ENCODE data around the gene CADM1. TPM values are rescaled to one million over a fixed set of nuclear protein-coding genes. Genes with fewer than 3 reads are reported as not detected.

Gene CADM1
- total RNA-seq, 1 experiment from 2014 or later: 0.79 TPM

- ChIA-PET RAD21 (ENCODE audit: low non-redundant PET in 1 of 2, low total read pairs in 2 of 2, uncharacterized antibody in 2 of 2, unreplicated experiment in 2 of 2) (no interaction called here), CTCF (no interaction called here), POLR2A (no interaction called here)
- H3K27ac ChIP-seq (ENCODE audit: low read depth, low read length): no peak overlapping the region
- H3K4me2 ChIP-seq (ENCODE audit: low read length): no peak overlapping the region
- no peak overlapping the region for H3K9ac ChIP-seq (ENCODE audit: low read length)
- TF ChIP-seq, protein P1, sequence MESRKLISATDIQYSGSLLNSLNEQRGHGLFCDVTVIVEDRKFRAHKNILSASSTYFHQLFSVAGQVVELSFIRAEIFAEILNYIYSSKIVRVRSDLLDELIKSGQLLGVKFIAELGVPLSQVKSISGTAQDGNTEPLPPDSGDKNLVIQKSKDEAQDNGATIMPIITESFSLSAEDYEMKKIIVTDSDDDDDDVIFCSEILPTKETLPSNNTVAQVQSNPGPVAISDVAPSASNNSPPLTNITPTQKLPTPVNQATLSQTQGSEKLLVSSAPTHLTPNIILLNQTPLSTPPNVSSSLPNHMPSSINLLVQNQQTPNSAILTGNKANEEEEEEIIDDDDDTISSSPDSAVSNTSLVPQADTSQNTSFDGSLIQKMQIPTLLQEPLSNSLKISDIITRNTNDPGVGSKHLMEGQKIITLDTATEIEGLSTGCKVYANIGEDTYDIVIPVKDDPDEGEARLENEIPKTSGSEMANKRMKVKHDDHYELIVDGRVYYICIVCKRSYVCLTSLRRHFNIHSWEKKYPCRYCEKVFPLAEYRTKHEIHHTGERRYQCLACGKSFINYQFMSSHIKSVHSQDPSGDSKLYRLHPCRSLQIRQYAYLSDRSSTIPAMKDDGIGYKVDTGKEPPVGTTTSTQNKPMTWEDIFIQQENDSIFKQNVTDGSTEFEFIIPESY (IDR thresholded peaks at IDR 0.05; ENCODE audit: extremely low read depth, insufficient replicate concordance, low read length): no peak
- TF ChIP-seq CBX3 (IDR thresholded peaks at IDR 0.05; ENCODE audit: low read depth) (no peak), SP1 (IDR thresholded peaks at IDR 0.05; ENCODE audit: low read depth) (no peak), RAD21 (IDR thresholded peaks at IDR 0.05; ENCODE audit: low read depth) (no peak), JUND (IDR thresholded peaks at IDR 0.05) (no peak), POLR2AphosphoS5 (IDR thresholded peaks at IDR 0.05; ENCODE audit: low read depth, low read length) (no peak), CTCF (IDR thresholded peaks at IDR 0.05 in 2 of 3, conservative IDR thresholded peaks at IDR 0.05 in 1 of 3; ENCODE audit: borderline replicate concordance in 1 of 3, insufficient read depth in 1 of 3, low read depth in 2 of 3, low read length in 2 of 3) (no peak), SRF (IDR thresholded peaks at IDR 0.05; ENCODE audit: low read depth) (no peak), FOSL1 (IDR thresholded peaks at IDR 0.05; ENCODE audit: low read depth) (no peak), CEBPB (IDR thresholded peaks at IDR 0.05; ENCODE audit: low read depth) (no peak), TCF7L2 (IDR thresholded peaks at IDR 0.05; ENCODE audit: borderline replicate concordance, extremely low read depth, insufficient read depth, insufficient read length) (no peak), ZNF274 (IDR thresholded peaks at IDR 0.05; ENCODE audit: low read depth, low read length) (no peak), EZH2 (IDR thresholded peaks at IDR 0.05) (no peak), EZH2phosphoT487 (IDR thresholded peaks at IDR 0.05; ENCODE audit: borderline replicate concordance) (no peak), ELF1 (IDR thresholded peaks at IDR 0.05; ENCODE audit: borderline replicate concordance, low read depth) (no peak), SIN3A (IDR thresholded peaks at IDR 0.05; ENCODE audit: low read depth) (no peak)
- TF ChIP-seq, protein P2, sequence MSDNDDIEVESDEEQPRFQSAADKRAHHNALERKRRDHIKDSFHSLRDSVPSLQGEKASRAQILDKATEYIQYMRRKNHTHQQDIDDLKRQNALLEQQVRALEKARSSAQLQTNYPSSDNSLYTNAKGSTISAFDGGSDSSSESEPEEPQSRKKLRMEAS (IDR thresholded peaks at IDR 0.05): no peak
- TF ChIP-seq, protein P3, sequence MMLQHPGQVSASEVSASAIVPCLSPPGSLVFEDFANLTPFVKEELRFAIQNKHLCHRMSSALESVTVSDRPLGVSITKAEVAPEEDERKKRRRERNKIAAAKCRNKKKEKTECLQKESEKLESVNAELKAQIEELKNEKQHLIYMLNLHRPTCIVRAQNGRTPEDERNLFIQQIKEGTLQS (IDR thresholded peaks at IDR 0.05): no peak
- no peak overlapping the region for H2AFZ ChIP-seq (ENCODE audit: low read depth, low read length, poor library complexity, severe bottlenecking)
- ATAC-seq (no peak), DNase-seq (ENCODE audit: low read depth, low spot score) (no peak)
- H3K79me2 ChIP-seq (ENCODE audit: insufficient read depth, low read length): no peaks in the 10 kb centered on the region
- no peaks in the 10 kb centered on the region for H3K27me3 ChIP-seq (ENCODE audit: insufficient read depth, low read length)
- H3K36me3 ChIP-seq (ENCODE audit: control insufficient read depth in 1 of 2, insufficient read depth in 2 of 2, low read length in 2 of 2): no peaks in the 10 kb centered on the region
- no peaks in the 10 kb centered on the region for H3K4me1 ChIP-seq (ENCODE audit: control insufficient read depth in 1 of 2, insufficient read depth in 2 of 2, low read length in 2 of 2)
- intact Hi-C loops (cut with micrococcal nuclease): no loop called here
- no TSS peak for BruUV-seq (replicated peaks)
- peaks cover 0 to 5% of the 10 kb centered on the region in 2 experiments; a peak in 1 of 4 replicates for H3K9me3 ChIP-seq (ENCODE audit: control insufficient read depth in 1 of 2, insufficient read depth in 1 of 2, low read depth in 1 of 2, low read length in 2 of 2)
- no peaks in the 10 kb centered on the region for H4K20me1 ChIP-seq (ENCODE audit: insufficient read depth)
- H3K4me3 ChIP-seq (replicated peaks in 1 of 2; ENCODE audit: low read depth in 1 of 2, low read length in 2 of 2): no peak overlapping the region
- no peaks in the 10 kb centered on the region for H3K9me2 ChIP-seq (ENCODE audit: insufficient read depth)
These were observed 216.9 kb downstream of the CADM1 start for GRCh38 chr11:115287266-115287665.

All from HCT116 (cell line).